Measurements from ENCODE around the gene SNRPA. TPM values are rescaled to one million over a fixed set of nuclear protein-coding genes. Genes with fewer than 3 reads are reported as not detected.

SNRPA gene
- total RNA-seq, 3 donors from 2014 or later = 41.6 to 52.8 (median 52.1) TPM

DNA sequence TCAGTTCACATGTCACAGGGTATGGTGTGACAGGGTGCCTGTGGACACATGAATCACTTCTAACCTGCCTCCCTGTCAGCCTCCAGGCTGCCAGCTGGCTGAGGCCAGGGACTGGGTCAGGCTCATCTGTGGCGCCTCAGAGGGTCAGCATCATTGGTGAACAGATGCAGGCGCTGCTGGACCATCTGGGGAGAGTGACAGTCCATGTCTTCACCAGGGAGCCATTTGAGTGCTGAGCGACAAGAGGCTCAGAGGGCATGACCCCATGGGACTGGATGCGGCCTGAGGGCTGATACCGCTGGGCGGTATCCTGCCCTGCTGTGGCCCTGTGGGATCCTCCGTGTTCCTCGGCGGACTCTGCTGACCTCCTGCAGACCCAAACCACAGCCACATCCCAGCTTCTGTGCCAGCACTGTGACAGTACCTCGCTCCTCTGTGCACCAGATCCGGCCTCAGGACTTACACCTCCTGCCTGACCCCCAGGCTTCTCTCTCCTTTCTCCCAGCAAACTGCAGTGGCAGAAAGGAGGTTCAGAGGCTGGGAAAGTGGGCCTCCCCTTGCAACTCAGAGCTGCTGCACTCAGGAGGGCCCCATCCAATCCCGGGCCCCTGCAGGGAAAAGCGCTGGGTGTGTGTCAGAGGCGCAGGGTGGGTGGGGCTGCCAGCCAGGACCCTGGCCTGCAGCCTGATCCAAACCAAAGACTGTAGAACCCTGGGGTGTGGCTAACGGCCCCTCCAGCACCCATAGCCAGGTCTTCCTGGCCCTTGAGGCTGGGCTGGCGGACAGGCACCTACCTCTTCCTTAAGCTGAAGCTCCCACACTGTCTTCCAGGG lies 10.9 kb upstream of the SNRPA start:
- Histone ChIP-seq H3K36me3 (peaks cover 7% of the 10 kb centered on the region), H3K9me3 (no peaks in the 10 kb centered on the region), H3K4me1 (no peaks in the 10 kb centered on the region), H3K27ac (peak overlapping the region; percentile 69 to 87), H3K27me3 (no peaks in the 10 kb centered on the region), H3K4me3 (peak overlapping the region; percentile 20 to 35 (median 28))
- TF ChIP-seq POLR2AphosphoS5 (IDR thresholded peaks at IDR 0.05) = no peak
- TF ChIP-seq, protein P1, sequence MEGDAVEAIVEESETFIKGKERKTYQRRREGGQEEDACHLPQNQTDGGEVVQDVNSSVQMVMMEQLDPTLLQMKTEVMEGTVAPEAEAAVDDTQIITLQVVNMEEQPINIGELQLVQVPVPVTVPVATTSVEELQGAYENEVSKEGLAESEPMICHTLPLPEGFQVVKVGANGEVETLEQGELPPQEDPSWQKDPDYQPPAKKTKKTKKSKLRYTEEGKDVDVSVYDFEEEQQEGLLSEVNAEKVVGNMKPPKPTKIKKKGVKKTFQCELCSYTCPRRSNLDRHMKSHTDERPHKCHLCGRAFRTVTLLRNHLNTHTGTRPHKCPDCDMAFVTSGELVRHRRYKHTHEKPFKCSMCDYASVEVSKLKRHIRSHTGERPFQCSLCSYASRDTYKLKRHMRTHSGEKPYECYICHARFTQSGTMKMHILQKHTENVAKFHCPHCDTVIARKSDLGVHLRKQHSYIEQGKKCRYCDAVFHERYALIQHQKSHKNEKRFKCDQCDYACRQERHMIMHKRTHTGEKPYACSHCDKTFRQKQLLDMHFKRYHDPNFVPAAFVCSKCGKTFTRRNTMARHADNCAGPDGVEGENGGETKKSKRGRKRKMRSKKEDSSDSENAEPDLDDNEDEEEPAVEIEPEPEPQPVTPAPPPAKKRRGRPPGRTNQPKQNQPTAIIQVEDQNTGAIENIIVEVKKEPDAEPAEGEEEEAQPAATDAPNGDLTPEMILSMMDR (IDR thresholded peaks at IDR 0.05) = no peak
- no peak for TF ChIP-seq POLR2A (IDR thresholded peaks at IDR 0.05)
- DNase-seq (ENCODE audit: low spot score in 2 of 2) = no peak
- intact Hi-C loops (cut with DNase I; ENCODE audit: low total_unique reads) = no loop called here

DNA sequence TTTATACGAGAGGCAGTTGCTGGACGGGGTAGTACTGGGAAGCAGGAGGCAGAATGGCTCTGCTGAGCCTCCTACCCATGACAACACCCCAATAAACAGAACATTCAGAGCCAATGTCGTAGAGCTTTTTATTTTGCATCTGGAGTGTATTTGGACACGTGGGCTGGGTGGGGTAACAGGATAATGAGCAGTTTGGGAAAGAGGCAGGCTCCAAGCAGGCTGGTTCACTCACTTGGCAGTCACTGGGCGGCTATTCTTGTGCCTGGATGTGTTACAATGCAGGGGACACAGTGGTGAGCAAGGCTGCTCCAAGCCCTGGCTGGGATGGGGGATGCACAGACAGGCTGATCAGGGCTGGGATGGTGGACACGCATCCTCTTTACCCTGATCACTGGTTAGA lies 10.3 kb upstream of the SNRPA start:
- TF ChIP-seq, protein P1 (IDR thresholded peaks at IDR 0.05) = no peak
- peak in 2 of 3 donors; percentile 24 to 38 for TF ChIP-seq POLR2AphosphoS5 (IDR thresholded peaks at IDR 0.05)
- Histone ChIP-seq H3K27ac (peak overlapping the region; percentile 69 to 87), H3K4me3 (peak overlapping the region; percentile 20 to 35 (median 28)), H3K36me3 (peaks cover 7% of the 10 kb centered on the region), H3K9me3 (no peaks in the 10 kb centered on the region), H3K4me1 (no peaks in the 10 kb centered on the region), H3K27me3 (no peaks in the 10 kb centered on the region)
- intact Hi-C loops (cut with DNase I; ENCODE audit: low total_unique reads) = no loop called here
- no peak for DNase-seq (ENCODE audit: low spot score in 2 of 2)

DNA sequence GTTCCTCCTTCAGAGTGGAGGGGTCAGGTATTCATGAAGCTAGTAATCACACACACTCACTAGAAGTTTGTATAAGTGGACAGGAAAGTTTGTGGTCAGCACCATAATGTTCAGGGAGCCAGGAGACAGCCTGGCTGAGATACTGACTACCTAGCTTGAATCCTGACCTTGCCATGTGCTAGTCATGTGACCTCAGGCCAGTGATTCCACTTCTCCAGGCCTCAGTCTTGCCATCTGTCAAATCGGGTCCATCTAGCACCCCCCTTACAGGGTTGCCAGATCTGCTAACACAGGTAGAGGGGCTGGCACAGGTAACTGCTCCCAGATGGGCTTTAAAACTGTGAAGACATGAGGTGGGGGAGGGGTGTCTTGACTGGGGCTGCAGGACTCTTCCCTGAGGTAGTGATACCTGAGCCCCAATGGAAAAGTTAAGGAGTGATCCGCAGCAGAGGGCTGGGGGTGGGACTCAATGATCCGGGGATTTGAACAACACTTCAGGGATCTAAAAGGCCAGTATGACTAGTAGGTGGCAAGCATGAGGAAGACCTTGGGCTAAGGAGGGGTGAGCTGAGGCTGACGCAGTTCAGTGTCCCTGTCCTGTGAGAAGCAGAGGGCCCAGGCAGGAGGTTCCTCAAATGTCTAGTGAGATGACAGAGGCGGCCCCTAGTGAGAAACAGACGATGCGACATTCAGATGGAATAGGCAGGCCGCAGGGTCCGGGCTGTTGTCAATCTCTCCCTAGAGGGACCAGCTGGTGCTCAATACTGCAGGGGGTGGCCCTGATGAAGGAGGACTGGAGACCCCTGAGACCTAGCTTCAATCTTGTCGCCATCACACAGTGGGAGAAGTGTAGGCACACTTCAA lies 9.2 kb upstream of the SNRPA start:
- H3K9me3 ChIP-seq = no peaks in the 10 kb centered on the region
- no peak for TF ChIP-seq POLR2A (IDR thresholded peaks at IDR 0.05)
- H3K4me3 ChIP-seq = no peak overlapping the region
- intact Hi-C loops (cut with DNase I; ENCODE audit: low total_unique reads) = no loop called here
- H3K4me1 ChIP-seq = no peaks in the 10 kb centered on the region
- no peaks in the 10 kb centered on the region for H3K27me3 ChIP-seq
- DNase-seq (ENCODE audit: low spot score in 2 of 2) = no peak
- H3K36me3 ChIP-seq = peaks cover 7% of the 10 kb centered on the region
- H3K27ac ChIP-seq = peak overlapping the region; percentile 69 to 87

DNA sequence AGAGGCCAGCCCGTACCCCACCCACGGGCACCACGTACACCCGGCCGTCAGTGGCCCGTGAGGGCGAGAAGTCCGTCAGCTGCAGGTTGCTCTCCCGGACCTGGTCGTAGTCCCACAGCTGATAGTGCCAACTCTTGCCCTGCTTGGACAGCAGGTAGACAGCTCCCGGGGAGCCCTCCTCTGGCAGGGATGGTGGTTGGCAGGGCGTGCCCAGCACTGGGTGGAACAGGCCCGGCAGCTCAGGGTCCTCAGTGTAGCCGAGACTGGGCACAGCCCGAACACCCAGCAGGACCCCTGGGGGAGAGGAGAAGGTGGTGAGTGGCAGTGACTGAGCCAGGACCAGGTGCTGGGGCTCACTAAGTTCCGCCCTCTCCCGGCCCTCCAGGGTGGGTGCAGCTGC lies 8.5 kb upstream of the SNRPA start:
- intact Hi-C loops (cut with DNase I; ENCODE audit: low total_unique reads) = no loop called here
- Histone ChIP-seq H3K9me3 (no peaks in the 10 kb centered on the region), H3K36me3 (peaks cover 7% of the 10 kb centered on the region), H3K4me3 (no peak overlapping the region), H3K4me1 (no peaks in the 10 kb centered on the region), H3K27ac (peak overlapping the region in 1 of 2 donors; percentile 87), H3K27me3 (no peaks in the 10 kb centered on the region)
- no peak for TF ChIP-seq POLR2A (IDR thresholded peaks at IDR 0.05)
- no peak for TF ChIP-seq POLR2AphosphoS5 (IDR thresholded peaks at IDR 0.05)
- TF ChIP-seq, protein P1 (IDR thresholded peaks at IDR 0.05) = no peak
- DNase-seq (ENCODE audit: low spot score in 2 of 2) = no peak

DNA sequence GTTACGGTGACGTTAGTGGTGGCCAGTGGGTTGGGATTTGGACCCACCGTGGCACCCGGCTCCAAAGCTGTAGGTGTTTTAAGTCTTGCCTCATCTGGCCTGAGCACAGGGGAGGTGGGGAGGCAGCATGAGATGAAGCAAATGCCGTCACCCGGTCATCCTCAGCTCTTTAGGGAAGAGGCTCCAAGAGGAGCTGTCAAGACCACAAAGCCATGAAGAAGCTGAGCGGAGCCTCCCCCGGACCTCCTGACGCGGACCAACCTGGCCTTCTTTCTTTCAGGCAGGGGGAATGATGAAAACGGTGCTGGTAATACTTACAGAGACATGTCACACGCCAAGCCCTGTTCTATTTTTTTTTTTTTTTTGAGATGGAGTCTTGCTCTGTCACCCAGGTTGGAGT lies 8.1 kb upstream of the SNRPA start:
- intact Hi-C loops (cut with DNase I; ENCODE audit: low total_unique reads) = no loop called here
- no peak overlapping the region for H3K4me3 ChIP-seq
- TF ChIP-seq, protein P1 (IDR thresholded peaks at IDR 0.05) = no peak
- TF ChIP-seq POLR2AphosphoS5 (IDR thresholded peaks at IDR 0.05) = no peak
- TF ChIP-seq POLR2A (IDR thresholded peaks at IDR 0.05) = no peak
- peaks cover 7% of the 10 kb centered on the region for H3K36me3 ChIP-seq
- no peak for DNase-seq (ENCODE audit: low spot score in 2 of 2)
- H3K4me1 ChIP-seq = no peaks in the 10 kb centered on the region
- no peak overlapping the region for H3K27ac ChIP-seq
- no peaks in the 10 kb centered on the region for H3K27me3 ChIP-seq
- H3K9me3 ChIP-seq = no peaks in the 10 kb centered on the region

Data from breast epithelium (tissue), 4 donors.